Eye (tissue), 1 donor: ENCODE data around the gene TP73.

Experiments
- DNase-seq: peaks from one replicate; pipeline ENCODE4 v3.0.0-alpha.2; 2015

The TP73 gene

DNA sequence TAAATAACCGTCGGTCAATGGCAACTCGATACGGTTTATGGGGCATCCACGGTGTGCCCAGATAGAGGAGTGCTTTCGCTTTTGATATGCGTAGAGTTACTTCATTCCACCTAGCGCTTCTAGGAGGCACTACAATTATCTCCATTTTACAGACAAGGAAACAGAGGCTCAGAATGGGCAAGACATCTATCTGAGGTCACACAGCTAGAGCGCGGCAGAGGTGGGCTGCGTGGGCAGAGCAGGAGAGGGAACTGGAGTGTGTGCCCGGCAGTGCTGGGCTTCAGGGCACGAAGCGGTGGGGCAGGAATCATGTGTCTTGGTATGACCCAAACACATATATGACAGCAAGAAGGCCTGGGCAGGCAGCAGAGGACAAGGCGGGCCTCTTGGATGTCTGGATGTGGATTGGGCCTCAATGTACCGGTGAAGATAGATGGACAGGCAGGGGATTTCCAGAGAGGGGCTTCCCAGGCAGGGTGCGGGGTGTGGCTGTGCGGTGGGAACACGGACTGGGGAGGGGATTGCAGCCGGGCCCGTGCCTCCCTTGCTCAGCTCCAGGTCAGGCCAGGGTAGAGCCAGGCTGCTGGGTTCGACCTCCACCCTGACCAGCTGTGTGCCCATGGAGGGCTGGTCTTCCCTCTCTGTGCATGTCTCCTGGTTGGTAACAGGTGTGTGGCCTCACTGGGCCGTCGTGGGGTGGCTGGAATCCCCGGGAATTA lies 21.2 kb downstream of the TP73 start:
- DNase-seq: no peak

DNA sequence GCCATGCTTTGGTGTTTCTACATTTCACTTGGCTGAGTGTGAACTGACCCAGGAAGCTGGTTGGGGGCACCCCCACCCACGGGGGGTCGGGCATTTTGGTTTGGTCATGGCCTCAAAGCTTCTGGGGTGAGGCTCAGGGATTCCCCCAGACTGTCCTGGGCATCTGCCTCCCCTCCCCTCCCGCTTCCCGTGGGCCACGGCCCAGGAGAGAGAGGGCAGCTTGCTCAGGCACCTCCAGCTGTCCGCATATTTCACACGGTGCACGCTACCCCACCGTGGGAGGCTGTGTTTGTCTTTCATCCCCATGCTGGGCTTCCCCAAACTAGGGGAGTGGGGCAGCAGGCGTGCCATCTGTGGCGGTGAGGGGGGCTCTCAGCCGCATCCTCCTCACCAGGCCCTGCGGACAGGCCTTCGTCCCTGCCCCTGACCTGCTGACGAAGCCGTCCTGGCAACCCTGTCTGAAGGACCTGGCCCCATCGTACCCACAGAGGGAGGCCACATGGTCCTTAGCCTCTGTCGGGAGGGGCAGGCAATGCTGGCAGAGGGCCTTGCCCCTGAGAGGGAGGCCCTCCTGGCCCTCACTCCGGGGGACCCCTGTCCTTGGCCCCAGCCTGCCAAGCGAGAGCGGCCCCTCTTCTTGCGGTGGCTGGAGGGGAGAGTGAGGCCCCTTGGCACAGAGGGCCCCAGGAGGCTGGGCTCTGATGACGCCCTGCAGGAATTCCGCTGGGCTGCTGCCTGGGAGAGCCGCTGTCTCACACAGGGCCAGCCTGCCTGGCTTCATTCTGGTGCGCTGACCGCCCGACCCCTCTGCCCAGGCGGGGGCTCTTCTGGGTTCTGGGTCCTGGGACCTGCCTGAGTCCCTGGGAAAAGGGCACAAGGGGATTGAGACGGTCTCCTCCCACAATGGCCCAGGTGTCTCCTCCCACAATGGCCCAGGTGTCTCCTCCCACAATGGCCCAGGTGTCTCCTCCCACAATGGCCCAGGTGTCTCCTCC lies 22.1 kb downstream of the TP73 start:
- peak; percentile 65 for DNase-seq

DNA sequence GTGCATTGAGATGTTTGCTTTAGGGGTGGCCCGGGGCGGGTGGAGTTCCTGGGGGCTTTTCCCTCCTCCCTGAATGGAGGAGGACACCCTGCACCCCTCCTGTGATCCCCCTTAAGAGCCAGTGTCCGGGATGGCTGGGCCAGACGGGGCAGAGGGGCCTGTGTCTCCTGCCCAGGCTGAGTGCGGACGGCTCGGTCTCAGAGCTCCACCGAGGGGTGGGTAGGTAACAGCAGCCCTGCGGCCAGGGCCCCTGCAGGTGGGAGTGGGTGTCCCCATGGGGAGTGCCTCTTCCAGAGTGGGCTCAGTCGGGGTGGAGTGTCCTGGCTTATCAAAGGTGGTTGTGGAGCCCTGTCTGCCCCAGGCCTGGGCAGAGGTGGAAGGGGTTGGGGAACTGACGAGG lies 23.1 kb downstream of the TP73 start:
- no peak for DNase-seq

DNA sequence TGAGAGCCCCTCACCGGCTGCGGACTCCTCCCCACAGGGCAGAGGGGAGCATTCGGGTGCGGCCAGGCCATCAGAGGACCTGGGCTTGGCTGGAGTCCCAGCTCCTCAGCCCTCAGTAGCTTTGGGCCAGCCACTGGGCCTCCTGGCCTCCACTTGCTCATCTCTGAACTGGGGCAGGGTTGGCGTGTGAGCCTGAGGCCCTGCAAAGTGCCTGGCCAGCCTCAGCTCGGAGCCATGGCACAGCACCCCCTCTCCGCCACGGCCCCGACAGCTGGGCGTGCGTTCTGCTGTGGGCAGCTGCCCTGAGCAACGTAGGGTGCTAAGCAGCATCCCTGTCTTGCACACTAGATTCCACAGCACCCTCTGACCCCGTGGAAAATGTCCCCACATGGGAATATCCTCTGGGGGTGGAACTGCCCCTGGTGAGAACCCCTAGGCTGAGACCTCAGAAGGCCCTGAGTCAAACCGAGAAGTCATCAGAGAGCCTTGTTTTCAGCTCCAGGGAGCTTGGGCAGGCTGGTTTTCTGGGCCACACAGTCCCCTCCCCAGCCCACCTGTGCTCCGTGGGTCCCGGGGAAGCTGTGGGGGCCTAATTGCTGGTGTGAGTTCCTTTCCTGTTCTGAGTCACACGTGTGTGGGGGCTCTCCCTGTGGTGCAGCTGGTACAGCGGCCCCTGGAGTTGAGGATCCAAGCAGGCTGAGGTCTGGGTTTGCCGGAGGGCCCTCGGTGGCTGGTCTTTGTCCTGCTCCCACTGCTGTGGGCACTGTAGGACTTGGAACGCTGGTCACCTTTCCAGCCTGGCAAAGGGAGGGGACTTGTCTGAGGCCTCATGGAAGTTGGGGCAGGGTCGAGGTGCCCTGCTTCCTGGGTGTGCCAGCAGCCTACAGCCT lies 24.5 kb downstream of the TP73 start:
- DNase-seq: no peak

DNA sequence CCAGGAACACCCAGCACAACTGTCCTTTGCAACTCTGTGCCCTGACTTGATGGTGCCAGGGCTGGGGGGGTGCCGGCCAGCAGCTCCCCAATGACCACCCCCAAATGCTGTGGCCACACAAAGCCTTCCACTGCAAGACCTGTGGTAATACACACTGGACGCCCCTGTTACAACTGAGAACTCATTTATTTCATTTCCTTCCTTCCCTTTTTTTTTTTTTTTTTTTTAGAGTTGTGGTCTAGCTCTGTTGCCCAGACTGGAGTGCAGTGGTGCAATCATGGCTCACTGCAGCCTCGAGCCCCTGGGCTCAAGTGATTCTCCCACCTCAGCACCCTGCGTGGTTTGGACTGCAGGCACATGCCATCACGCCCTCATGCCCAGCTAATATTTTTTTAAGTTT lies 25.2 kb downstream of the TP73 start:
- no peak for DNase-seq

DNA sequence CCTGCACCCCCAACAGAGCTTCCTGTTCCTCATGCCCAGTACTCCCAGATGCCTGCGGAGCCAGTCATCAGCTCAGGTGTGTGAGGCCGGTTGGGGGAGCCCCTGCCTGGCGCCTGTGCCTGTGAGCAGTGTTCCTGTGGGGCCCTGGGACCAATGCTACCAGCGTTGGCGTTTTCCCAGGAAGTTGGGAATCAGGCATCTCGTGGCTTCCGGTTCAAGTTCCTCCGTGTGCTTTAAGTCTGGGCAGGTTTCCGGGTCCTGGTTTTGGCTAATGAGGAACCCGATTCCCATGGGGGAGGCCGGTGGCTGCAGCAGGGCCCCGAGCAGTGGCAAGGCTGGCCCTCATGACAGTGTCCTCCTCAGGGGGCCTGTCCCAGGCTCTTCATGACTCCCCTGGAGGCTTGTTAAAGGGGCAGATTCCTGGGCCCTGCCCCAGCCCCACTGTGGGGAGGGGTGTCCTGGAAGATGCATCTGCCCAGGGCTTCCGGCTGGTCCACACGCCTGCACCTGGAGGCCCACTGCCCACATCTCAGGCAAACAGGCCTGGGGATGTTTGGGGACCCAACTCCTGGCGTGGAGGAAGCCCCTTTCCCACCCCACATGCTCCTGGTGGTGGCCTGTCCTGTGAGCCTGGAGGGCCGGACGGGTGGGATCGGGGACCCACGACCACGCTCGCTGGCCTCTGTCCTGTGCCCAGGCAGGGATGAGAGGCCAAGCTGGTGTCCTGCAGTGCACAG lies 26.2 kb downstream of the TP73 start:
- DNase-seq: no peak

DNA sequence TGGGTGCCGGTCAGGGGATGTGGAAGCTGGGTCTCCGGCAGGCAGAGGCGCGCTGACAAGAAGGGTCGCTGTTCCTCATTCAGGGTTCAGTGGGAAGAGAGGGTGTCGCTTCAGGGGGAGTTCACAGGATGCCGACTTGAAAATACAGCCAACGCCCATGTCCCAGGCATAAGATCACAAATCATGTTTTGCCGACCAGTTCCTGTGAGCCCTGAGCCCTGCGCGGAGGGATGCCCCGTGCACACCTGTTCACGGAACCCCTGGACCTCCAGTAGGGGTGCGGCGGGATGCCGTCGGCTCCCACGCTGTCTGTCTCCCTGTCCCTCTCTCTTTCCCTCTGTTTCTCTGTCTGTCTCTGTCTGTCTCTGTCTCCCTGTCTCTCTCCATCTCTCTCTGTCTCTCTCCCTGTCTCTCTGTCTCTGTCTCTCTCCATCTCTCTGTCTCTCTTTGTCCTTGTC lies 26.8 kb downstream of the TP73 start:
- no peak for DNase-seq

DNA sequence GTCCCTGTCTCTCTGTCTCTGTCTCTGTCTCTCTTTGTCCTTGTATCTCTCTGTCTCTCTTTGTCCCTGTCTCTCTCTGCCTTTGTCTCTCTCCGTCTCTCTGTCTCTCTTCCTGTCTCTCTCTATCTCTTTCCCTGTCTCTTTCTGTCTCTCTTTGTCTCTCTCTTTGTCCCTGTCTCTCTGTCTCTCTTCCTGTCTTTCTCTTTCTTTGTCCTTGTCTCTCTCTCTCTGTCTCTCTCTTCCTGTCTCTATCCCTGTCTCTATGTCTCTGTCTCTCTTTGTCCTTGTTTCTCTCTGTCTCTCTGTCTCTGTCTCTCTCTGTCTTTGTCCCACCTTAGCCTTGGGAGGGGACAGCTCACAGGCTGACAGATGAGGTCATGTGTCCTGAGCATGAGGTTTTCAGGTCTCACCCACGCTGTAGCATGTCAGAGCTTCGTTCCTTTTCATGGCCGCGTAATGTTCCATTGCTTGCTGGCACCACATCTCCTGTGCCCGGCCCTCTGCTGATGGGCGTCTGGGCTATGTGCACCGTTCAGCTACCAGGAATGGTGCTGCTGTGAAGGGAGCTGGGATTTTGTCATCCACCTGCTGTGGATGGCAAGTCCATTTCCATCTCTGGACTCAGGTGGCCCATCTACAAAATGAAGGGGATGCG lies 27.6 kb downstream of the TP73 start:
- no peak for DNase-seq

DNA sequence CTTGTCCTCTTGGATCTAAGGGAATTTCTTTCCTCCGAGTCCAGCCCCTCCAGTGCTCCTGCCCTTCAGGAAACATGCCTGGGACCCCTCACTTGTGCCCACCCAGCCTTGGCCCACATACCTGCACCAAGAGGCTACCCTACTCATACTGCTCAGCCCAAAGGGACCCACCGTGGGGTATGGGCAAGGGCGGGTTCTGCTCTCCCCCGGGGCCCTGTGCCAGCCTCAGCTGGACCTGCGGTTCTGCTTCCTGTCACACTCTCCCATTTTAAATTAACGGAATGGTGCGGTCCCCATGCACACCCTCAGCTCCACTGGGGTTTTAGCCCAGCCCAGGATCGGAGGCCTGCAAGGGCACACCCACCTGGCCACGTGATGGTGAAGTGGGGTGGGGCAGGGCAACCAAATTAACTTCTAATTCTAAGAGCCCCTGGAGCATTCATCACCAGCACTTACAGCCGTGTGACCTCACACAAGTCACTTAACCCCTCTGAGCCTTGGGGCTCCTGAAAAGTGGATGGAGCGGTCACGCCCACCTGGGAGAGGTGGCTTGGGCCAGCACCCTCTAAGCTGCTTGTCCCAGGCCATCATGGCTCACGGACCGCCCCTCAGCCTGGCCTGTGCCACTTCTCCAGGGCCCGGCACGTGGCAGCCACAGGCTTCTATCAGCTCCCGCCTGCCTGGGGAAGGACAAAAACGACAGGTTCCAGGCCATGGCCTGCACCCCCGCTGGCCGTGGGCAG lies 28.3 kb downstream of the TP73 start:
- DNase-seq: no peak

DNA sequence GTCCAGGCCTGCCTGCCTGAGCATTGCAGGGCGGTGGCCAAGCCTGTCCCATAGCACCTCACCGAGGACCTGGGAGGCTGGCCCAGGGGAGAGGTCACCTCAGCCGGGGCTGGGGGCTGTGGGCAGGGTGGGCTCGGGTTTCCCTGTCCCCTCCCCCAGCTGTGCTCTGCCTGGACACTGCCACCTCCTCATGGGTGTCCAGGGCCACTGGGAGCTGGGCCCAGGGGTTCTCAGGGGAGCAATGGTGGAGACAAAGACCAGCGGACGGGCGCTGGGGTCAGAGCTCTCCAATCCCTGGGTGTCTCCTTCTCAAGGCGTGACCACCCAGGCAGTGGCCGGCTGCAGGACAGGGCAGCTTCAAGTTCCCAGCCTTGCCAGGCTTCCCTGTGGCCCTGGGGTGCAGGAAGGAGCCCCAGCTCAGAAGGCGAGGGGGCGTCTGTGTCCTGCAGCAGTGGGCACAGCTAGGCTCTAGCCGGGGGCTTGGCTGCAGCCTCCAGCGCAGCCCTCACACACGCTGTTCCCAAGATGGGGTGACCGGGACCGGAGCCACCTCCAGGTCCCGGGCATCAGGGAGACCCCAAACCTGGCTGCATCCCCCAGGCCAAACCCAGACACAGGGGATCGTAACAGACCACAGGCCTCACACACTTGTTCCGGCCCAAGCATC lies 29.0 kb downstream of the TP73 start:
- no peak for DNase-seq

DNA sequence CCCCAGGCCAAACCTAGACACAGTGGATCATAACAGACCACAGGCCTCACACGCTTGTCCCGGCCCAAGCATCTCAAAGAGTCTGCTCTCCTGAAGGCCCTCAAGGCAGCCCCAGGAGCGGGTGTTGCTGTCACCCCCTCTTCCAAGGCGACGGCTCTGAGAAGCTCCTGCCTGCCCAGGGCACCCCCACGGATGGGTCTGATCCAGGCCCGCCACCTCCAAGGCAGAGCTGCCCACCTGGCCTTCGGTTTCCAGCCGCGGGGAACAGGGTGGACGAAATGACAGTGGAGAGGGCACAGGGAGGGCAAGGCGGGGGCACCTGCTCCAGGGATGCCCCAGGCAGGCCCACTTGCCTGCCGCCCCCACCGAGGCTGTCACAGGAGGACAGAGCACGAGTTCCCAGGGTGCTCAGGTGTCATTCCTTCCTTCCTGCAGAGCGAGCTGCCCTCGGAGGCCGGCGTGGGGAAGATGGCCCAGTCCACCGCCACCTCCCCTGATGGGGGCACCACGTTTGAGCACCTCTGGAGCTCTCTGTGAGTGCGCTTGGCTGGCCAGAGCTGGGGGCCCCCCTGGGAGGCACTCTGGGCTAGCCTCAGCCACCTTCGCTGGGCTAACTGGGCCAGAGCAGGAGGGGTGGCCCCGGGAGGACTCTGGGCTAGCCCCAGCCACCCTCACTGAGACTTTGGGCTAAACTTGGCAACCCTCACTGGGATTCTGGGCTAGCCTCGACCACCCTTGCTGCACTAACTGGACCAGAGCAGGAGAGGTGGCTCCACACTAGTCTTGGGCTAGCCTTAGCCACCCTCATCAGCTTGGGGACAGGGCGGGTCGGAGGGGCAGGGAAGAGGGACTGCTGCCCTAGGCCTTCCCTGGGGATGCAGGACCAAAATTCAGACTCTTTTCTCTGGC lies 29.8 kb downstream of the TP73 start:
- no peak for DNase-seq

DNA sequence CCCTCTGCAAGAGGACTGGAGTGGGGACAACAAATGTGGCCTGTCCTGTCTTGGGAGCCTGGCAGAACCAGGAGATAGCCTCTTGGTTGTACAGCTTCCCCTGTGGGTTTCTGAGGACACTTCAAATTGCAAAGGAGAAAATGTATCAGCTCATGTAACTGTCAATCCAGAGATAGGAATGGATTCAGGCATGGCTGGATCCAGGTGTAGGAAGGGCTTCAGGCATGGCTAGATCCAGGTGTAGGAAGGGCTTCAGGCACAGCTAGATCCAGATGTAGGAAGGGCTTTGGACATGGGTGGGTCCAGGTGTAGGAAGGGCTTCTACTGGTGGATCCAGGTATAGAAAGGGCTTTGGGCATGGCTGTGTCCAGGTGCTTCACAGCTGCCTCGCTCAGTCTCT lies 30.9 kb downstream of the TP73 start:
- DNase-seq: no peak

DNA sequence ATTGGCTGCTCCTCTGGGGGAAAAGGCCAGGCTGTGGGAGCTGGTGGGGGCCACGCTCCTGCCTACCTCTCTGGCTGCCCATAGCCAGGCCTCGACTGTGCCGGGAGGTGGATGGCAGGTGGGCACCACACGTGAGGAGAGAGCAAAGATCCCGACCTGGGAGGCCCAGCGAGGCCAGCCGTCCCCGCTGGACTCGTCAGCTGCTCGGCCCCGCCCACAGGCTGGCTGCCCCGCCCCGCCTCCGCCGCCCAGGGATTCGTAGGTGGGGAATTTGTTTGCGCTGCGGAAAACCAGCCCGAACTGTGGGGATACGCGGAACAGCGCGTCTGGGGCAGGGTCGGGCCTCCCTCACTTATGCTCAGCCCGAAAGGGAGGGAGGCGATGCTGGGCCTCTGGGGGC lies 31.7 kb downstream of the TP73 start:
- DNase-seq: peak; percentile 74

DNA sequence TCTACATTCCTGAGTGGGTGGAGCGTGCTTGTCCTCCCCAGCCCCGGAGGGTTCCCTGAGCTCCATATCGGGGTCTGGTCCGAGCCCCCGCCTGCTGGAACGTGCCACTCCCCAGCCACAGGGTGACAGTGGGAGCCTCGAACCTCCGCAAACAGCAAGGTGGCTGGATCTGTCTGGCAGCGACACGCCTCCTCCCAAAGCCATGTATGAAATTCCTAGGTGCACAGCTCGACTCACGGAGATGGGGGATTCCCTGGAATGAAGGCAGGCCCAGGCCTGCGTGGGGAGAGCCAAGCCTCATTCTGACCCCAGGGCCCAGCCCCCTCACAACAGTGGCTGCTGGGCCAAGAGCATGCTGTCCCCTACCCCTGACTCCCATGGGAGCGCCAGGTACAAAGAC lies 32.9 kb downstream of the TP73 start:
- DNase-seq: no peak

DNA sequence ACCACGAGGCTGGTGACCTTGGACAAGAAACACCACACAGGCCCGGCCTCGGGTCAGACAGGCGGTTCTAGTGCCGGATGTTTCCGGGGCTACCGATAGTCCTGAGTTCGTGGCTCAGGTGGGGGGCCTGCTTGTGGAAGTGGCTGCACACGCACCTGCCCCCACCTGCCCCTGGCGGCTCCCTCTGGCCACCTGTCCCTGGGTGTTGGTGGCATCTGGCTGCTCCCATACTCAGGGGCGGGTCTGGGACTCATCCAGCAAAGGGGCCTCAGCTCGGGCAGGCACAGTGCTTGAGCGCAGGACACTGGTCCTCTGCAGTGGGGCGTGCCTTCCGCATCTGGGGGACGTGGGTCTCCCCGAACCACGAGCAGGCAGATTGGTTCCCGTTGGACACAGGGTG lies 33.6 kb downstream of the TP73 start:
- no peak for DNase-seq

DNA sequence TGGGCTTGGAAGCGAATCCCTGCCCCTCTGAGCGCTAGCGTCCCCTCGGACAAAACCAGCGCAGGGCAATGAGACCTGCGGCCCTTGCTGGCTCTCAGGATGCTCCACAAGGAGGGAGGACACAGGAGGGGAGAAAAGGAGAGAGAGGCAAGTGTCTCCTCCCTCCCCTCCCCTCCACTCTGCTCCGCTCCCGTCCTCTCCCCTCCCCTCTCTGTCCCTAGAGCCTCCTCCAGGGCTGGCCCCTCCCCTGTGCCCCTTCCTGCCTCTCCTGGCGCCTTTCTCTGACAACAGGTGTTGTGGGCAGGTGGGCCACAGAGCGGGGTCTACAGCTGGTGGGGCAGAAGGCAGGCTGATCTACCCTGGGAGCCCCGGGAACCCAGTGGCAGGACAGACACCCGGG lies 35.2 kb downstream of the TP73 start:
- DNase-seq: no peak

DNA sequence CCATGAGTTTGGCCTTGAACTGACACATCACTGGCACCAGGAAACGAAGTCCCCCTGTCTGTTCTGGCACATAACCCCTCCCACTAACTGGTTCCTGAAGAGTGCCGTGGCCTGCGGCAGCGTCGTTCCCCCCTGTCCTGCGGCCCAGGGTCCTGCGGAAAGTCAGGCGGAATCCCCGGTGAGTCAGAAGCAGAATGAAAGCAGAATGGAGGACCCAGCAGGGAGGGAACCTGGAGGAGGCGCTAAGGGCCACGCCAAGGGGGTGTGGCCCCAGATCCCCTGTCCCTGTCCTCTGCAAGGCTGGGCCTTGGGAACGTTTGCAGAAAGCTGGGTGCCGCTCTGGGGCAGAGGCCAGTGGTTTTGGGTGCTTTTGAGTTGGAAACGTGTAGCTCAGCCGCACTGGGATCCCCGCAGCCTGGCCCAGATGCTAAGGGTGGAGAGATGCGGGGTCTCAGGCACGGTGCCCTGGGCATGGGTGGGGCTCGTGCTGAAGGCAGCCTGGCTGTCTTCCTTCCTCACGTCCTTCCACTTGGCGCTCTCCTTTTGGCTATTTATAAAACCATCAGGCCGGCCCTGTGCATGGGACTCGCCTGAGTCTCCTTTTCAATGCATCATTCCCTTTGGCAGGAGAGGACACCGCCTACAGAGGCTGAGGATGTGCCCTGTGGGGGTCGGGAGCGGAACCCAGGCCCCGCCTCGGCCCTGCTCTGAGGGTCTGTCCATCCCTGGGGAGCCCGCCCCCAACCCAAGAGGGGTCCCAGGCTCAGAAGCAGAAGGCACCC lies 36.2 kb downstream of the TP73 start:
- no peak for DNase-seq

DNA sequence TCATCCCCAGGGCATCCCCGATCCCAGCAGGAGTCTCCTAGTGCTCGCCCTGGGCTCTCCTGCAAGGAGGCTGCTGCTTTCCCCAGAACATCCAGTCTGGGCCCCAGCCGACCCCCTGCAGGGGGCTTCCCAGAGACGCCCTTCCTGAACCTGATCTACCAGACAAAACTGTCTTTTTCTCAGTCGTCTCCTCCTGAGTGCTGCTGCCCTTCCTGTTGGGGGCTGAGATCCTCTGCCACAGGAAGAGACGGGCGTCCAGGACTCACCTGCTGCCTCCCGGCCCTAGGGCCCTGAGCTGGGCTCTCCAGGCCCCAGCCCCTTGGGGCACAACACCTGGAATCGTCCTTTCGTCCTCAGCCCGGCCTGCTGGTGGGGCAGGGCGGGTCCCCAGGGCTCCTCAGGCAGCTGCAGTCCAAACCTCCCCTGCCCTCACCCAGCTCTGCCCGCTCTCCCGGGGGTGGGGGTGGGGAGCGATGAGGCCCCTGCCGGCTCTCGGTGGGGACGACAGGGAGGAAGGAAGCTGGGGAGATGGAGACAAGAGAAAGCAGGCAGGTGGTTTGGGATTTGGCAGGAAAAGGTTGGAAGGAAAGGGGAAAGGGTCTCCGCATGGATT lies 36.9 kb downstream of the TP73 start:
- no peak for DNase-seq
